Activated B cell treated with CpG ODN at 0.5 μM for 24 hours (primary cell): Measurements from ENCODE around the gene PSMD13. TPM values are rescaled to one million over a fixed set of nuclear protein-coding genes. Genes with fewer than 3 reads are reported as not detected.

Experiments used
- ATAC-seq: fragments of 200-7000 bp; cut with Tn5 transposase; one replicate; pipeline ENCODE4 v1.10.0; 2021; ENCODE audit warnings: low read depth, mild to moderate bottlenecking, moderate library complexity
- CTCF ChIA-PET: fragments of 350-600 bp; sonication (Branson Sonifier 250); formaldehyde crosslinking; loops from one replicate; lab custom pipeline; 2021; ENCODE audit warnings: antibody characterized with exemption; lab: Charles Lee
- POLR2A ChIA-PET: fragments of 350-600 bp; sonication (Branson Sonifier 250); formaldehyde crosslinking; loops from one replicate; lab custom pipeline; 2021; ENCODE audit warnings: antibody characterized with exemption; lab: Charles Lee
- DNase-seq: peaks from one replicate; pipeline ENCODE4 v3.0.0; 2022
- H3K27ac Mint-ChIP-seq: one replicate; pipeline ENCODE4 v1.8.0; 2020; ENCODE audit warnings: mixed read lengths
- H3K27me3 Mint-ChIP-seq: one replicate; pipeline ENCODE4 v1.8.0; 2021; ENCODE audit warnings: mixed read lengths
- H3K36me3 Mint-ChIP-seq: one replicate; pipeline ENCODE4 v1.8.0; 2021; ENCODE audit warnings: low read depth, mixed read lengths
- H3K4me1 Mint-ChIP-seq: one replicate; pipeline ENCODE4 v1.8.0; 2021; ENCODE audit warnings: mixed read lengths
- H3K4me3 Mint-ChIP-seq: one replicate; pipeline ENCODE4 v1.8.0; 2020; ENCODE audit warnings: mild to moderate bottlenecking, mixed read lengths
- H3K9me3 Mint-ChIP-seq: one replicate; pipeline ENCODE4 v1.8.0; 2020; ENCODE audit warnings: mixed read lengths
- intact Hi-C: fragments of 100-400 bp; cut with micrococcal nuclease; formaldehyde crosslinking; loops from one replicate; pipeline ENCODE4 v1.15.1; 2024
- total RNA-seq: library from RNA; stranded (reverse); gene quantifications from 2 replicates; pipeline ENCODE4 v1.2.3, GENCODE V29; 2022
- TF ChIP-seq, protein P1 (sequence below): fragments of 200-600 bp; IDR thresholded peaks from one replicate; pipeline ENCODE4 v1.8.0; 2022; ENCODE audit warnings: antibody characterized with exemption, mild to moderate bottlenecking

The PSMD13 gene
- total RNA-seq, 1 donor from 2014 or later = 149 TPM

DNA sequence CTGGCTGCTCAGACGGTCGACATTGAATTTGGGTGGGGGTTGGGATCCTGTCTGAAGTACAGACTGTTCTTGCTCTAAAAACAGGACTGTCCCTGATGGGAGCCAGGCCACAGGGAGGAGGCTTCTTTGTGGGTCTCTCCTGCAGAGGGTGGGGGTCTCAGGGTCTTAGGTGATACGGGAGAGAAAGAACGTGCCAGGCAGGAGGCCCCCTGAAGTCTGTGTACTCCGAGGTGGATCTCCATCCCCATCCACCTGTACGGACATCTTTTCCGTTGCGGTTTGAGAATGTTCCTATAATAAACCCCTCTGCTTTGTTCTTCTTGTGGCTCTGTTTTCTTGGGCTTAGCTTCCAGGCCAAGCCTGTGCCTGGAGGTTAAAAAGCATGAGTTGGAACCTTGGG lies 15.9 kb downstream of the PSMD13 start:
- H3K9me3 Mint-ChIP-seq = no peaks in the 10 kb centered on the region
- DNase-seq (no peak), ATAC-seq (no peak)
- H3K36me3 Mint-ChIP-seq = peaks cover 59% of the 10 kb centered on the region
- no peak overlapping the region for H3K27ac Mint-ChIP-seq
- H3K4me1 Mint-ChIP-seq = peaks cover 13% of the 10 kb centered on the region
- intact Hi-C loops = loop anchor here (5.0 kb wide), 1 partner anchor 195 kb away; no protein-coding TSS in a partner anchor
- CTCF ChIA-PET = interaction anchor here (1.0 to 4.1 kb wide), 4 partner anchors 8 to 102 kb away, joined by 3 to 26 read pairs (median 14); no protein-coding TSS in a partner anchor
- POLR2A ChIA-PET = interaction anchor here (0.6 to 4.8 kb wide), 2 partner anchors 15 to 103 kb away, joined by 4 to 35 read pairs; no protein-coding TSS in a partner anchor
- no peaks in the 10 kb centered on the region for H3K27me3 Mint-ChIP-seq
- no peak overlapping the region for H3K4me3 Mint-ChIP-seq
- TF ChIP-seq, protein P1, sequence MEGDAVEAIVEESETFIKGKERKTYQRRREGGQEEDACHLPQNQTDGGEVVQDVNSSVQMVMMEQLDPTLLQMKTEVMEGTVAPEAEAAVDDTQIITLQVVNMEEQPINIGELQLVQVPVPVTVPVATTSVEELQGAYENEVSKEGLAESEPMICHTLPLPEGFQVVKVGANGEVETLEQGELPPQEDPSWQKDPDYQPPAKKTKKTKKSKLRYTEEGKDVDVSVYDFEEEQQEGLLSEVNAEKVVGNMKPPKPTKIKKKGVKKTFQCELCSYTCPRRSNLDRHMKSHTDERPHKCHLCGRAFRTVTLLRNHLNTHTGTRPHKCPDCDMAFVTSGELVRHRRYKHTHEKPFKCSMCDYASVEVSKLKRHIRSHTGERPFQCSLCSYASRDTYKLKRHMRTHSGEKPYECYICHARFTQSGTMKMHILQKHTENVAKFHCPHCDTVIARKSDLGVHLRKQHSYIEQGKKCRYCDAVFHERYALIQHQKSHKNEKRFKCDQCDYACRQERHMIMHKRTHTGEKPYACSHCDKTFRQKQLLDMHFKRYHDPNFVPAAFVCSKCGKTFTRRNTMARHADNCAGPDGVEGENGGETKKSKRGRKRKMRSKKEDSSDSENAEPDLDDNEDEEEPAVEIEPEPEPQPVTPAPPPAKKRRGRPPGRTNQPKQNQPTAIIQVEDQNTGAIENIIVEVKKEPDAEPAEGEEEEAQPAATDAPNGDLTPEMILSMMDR = no peak

- ATAC-seq = no peak
- DNase-seq = no peak
- ChIA-PET CTCF (interaction anchor here (4.1 kb wide), 1 partner anchor 52 kb away, joined by 25 read pairs; no protein-coding TSS in a partner anchor), POLR2A (interaction anchor here (4.8 kb wide), 1 partner anchor 15 kb away, joined by 35 read pairs; no protein-coding TSS in a partner anchor)
- TF ChIP-seq, protein P1 = no peak
- H3K4me3 Mint-ChIP-seq = no peak overlapping the region
- peaks cover 19% of the 10 kb centered on the region for H3K4me1 Mint-ChIP-seq
- H3K36me3 Mint-ChIP-seq = peaks cover 53% of the 10 kb centered on the region
- H3K27ac Mint-ChIP-seq = no peak overlapping the region
- intact Hi-C loops = loop anchor here (5.0 kb wide), 1 partner anchor 194 kb away; no protein-coding TSS in a partner anchor
- H3K9me3 Mint-ChIP-seq = no peaks in the 10 kb centered on the region
- H3K27me3 Mint-ChIP-seq = no peaks in the 10 kb centered on the region
Observed at GRCh38 chr11:253160-253885, 16.5 kb downstream of the PSMD13 start.

GRCh38 chr11:253886-254270 lies 17.1 kb downstream of the PSMD13 start:
- CTCF ChIA-PET = interaction anchor here (4.1 kb wide), 1 partner anchor 52 kb away, joined by 25 read pairs; no protein-coding TSS in a partner anchor
- Mint-ChIP-seq H3K27ac (no peak overlapping the region), H3K27me3 (no peaks in the 10 kb centered on the region), H3K36me3 (peaks cover 47% of the 10 kb centered on the region), H3K9me3 (no peaks in the 10 kb centered on the region), H3K4me3 (no peak overlapping the region), H3K4me1 (peaks cover 23% of the 10 kb centered on the region)
- no peak for DNase-seq
- no peak for ATAC-seq
- intact Hi-C loops = loop anchor here (5.0 kb wide), 1 partner anchor 193 kb away; no protein-coding TSS in a partner anchor
- POLR2A ChIA-PET = interaction anchor here (4.8 kb wide), 1 partner anchor 14 kb away, joined by 35 read pairs; no protein-coding TSS in a partner anchor
- TF ChIP-seq, protein P1 = no peak

GRCh38 chr11:255176-255575 lies 18.4 kb downstream of the PSMD13 start:
- Mint-ChIP-seq H3K27ac (no peak overlapping the region), H3K4me3 (no peak overlapping the region), H3K36me3 (peaks cover 35% of the 10 kb centered on the region), H3K27me3 (no peaks in the 10 kb centered on the region), H3K4me1 (peaks cover 31% of the 10 kb centered on the region), H3K9me3 (no peaks in the 10 kb centered on the region)
- ChIA-PET POLR2A (interaction anchor here (0.8 kb wide), 1 partner anchor 13 kb away, joined by 3 read pairs; no protein-coding TSS in a partner anchor), CTCF (no interaction called here)
- DNase-seq (no peak), ATAC-seq (no peak)
- intact Hi-C loops = no loop called here
- TF ChIP-seq, protein P1 = no peak

GRCh38 chr11:255816-256215 lies 19.0 kb downstream of the PSMD13 start:
- Mint-ChIP-seq H3K27ac (no peak overlapping the region), H3K36me3 (peaks cover 30% of the 10 kb centered on the region), H3K4me3 (no peak overlapping the region), H3K9me3 (no peaks in the 10 kb centered on the region), H3K27me3 (no peaks in the 10 kb centered on the region), H3K4me1 (peaks cover 30% of the 10 kb centered on the region)
- ATAC-seq (no peak), DNase-seq (no peak)
- ChIA-PET CTCF (no interaction called here), POLR2A (interaction anchor here (3.6 kb wide), 1 partner anchor 12 kb away, joined by 46 read pairs; no protein-coding TSS in a partner anchor)
- intact Hi-C loops = no loop called here
- TF ChIP-seq, protein P1 = no peak
